Mesenchymal stem cell (in vitro differentiated cells and primary cell): Measurements from ENCODE around the gene FOXP1.

Source experiments
- DNase-seq: peaks from one replicate; pipeline ENCODE4 v3.0.0-alpha.2; 2013
- H2AFZ ChIP-seq: one replicate; pipeline ENCODE4 v1.6.1; 2013; ENCODE audit warnings: low read depth, mild to moderate bottlenecking, control low read depth, inconsistent platforms, low read length, moderate library complexity
- H2AK5ac ChIP-seq: 2 replicates; pipeline ENCODE4 v1.6.1; 2013; ENCODE audit warnings: low read length, moderate library complexity, mild to moderate bottlenecking, inconsistent platforms; ENCODE audit not compliant: severe bottlenecking
- H2BK120ac ChIP-seq: one replicate; pipeline ENCODE4 v1.6.1; 2013; ENCODE audit warnings: low read depth, mild to moderate bottlenecking, inconsistent platforms, low read length, moderate library complexity
- H2BK12ac ChIP-seq, 2 experiments: one replicate each; pipeline ENCODE4 v1.6.1; 2013; ENCODE audit warnings: inconsistent platforms in 2 of 2, low read length in 2 of 2, mild to moderate bottlenecking in 2 of 2, moderate library complexity in 2 of 2, control low read depth in 1 of 2
- H2BK15ac ChIP-seq: one replicate; pipeline ENCODE4 v1.6.1; 2013; ENCODE audit warnings: mild to moderate bottlenecking, low read depth, inconsistent platforms; ENCODE audit not compliant: poor library complexity, severe bottlenecking
- H2BK5ac ChIP-seq: 2 replicates; pipeline ENCODE4 v1.6.1; 2013; ENCODE audit warnings: low read depth, mild to moderate bottlenecking, low read length, control low read depth, inconsistent platforms; ENCODE audit not compliant: poor library complexity, severe bottlenecking
- H3K14ac ChIP-seq, 2 experiments: one replicate each; pipeline ENCODE4 v1.6.1; 2013; ENCODE audit warnings: inconsistent platforms in 2 of 2, low read length in 2 of 2, control low read depth in 1 of 2, mild to moderate bottlenecking in 1 of 2, moderate library complexity in 1 of 2
- H3K18ac ChIP-seq, 2 experiments: one replicate each; pipeline ENCODE4 v1.6.1; 2013; ENCODE audit warnings: inconsistent platforms in 2 of 2, low read length in 2 of 2, control low read depth in 1 of 2, low read depth in 1 of 2, mild to moderate bottlenecking in 1 of 2
- H3K23ac ChIP-seq, 2 experiments: one replicate each; pipeline ENCODE4 v1.6.1; 2013; ENCODE audit warnings: inconsistent platforms in 2 of 2, low read length in 2 of 2, mild to moderate bottlenecking in 2 of 2, moderate library complexity in 2 of 2, control low read depth in 1 of 2
- H3K27ac ChIP-seq: 2 replicates; pipeline ENCODE4 v1.5.1; 2013; ENCODE audit warnings: mild to moderate bottlenecking, moderate library complexity, low read length, control low read depth, inconsistent platforms; ENCODE audit not compliant: poor library complexity, severe bottlenecking
- H3K27me3 ChIP-seq, 2 experiments: 2 replicates each; pipeline versions ENCODE4 v1.6.1 to v1.7.0; 2013; ENCODE audit warnings: low read length in 2 of 2, mild to moderate bottlenecking in 2 of 2, moderate library complexity in 2 of 2, control low read depth in 1 of 2, inconsistent platforms in 1 of 2; ENCODE audit not compliant: control insufficient read depth in 1 of 2, insufficient read depth in 1 of 2
- H3K36me3 ChIP-seq, 2 experiments: 2 replicates each; pipeline versions ENCODE4 v1.6.1 to v1.7.0; 2013; ENCODE audit warnings: low read length in 2 of 2, control low read depth in 1 of 2, inconsistent platforms in 1 of 2, low read depth in 1 of 2, mild to moderate bottlenecking in 1 of 2; ENCODE audit not compliant: insufficient read depth in 2 of 2, control insufficient read depth in 1 of 2
- H3K4ac ChIP-seq, 2 experiments: one replicate each; pipeline ENCODE4 v1.6.1; 2013; ENCODE audit warnings: inconsistent platforms in 2 of 2, low read length in 2 of 2, mild to moderate bottlenecking in 2 of 2, moderate library complexity in 2 of 2, control low read depth in 1 of 2, low read depth in 1 of 2
- H3K4me1 ChIP-seq: 2 replicates; pipeline ENCODE4 v1.6.1; 2013; ENCODE audit warnings: low read depth, low read length, control low read depth; ENCODE audit not compliant: control insufficient read depth, insufficient read depth
- H3K4me2 ChIP-seq: 2 replicates; pipeline ENCODE4 v1.6.1; 2013; ENCODE audit warnings: low read length, mild to moderate bottlenecking, inconsistent platforms; ENCODE audit not compliant: poor library complexity, severe bottlenecking
- H3K4me3 ChIP-seq, 2 experiments: 2 replicates each; pipeline versions ENCODE4 v1.5.1 to v1.7.0; 2013; ENCODE audit warnings: low read length in 2 of 2, mild to moderate bottlenecking in 2 of 2, control low read depth in 1 of 2, low read depth in 1 of 2; ENCODE audit not compliant: insufficient read depth in 1 of 2
- H3K79me1 ChIP-seq: replicated peaks from 2 replicates; pipeline ENCODE4 v1.6.1; 2013; ENCODE audit warnings: mild to moderate bottlenecking, control low read depth, low read length, inconsistent platforms; ENCODE audit not compliant: poor library complexity, severe bottlenecking
- H3K9ac ChIP-seq: 2 replicates; pipeline ENCODE4 v1.7.0; 2013; ENCODE audit warnings: mild to moderate bottlenecking, low read length, moderate library complexity
- H3K9me3 ChIP-seq: 2 replicates; pipeline ENCODE4 v1.7.0; 2013; ENCODE audit warnings: mild to moderate bottlenecking, low read length; ENCODE audit not compliant: control insufficient read depth
- H4K8ac ChIP-seq: one replicate; pipeline ENCODE4 v1.6.1; 2013; ENCODE audit warnings: inconsistent platforms, mild to moderate bottlenecking, low read length, moderate library complexity
- H4K91ac ChIP-seq: one replicate; pipeline ENCODE4 v1.6.1; 2013; ENCODE audit warnings: mild to moderate bottlenecking, low read length, inconsistent platforms
- WGBS: methylation state at CpG from one replicate; pipeline ENCODE4 v1.1.7; 2013; ENCODE audit warnings: mixed read lengths; 5-methylcytosine and 5-hydroxymethylcytosine counted together

The FOXP1 gene

GRCh38 chr3:71421820-71422566 is 161.5 kb downstream of the FOXP1 start:
- 71% methylated on average over 8 of the region's 12 CpGs for WGBS
- DNase-seq, result no peak

GRCh38 chr3:71421475-71421819 is 162.1 kb downstream of the FOXP1 start:
- Histone ChIP-seq H2BK5ac (no peak overlapping the region), H3K23ac (no peak overlapping the region), H3K36me3 (peaks cover 0 to 5% of the 10 kb centered on the region in 2 experiments), H3K27me3 (no peaks in the 10 kb centered on the region), H2BK12ac (no peak overlapping the region), H2BK15ac (no peak overlapping the region), H3K9me3 (no peaks in the 10 kb centered on the region), H3K14ac (no peak overlapping the region), H2AK5ac (no peak overlapping the region), H3K79me1 (peaks cover 26% of the 10 kb centered on the region), H3K4me1 (peaks cover 10% of the 10 kb centered on the region), H3K4me3 (no peak overlapping the region), H4K91ac (no peak overlapping the region), H3K27ac (no peak overlapping the region), H4K8ac (no peak overlapping the region), H3K4me2 (no peak overlapping the region), H3K9ac (no peak overlapping the region), H3K4ac (no peak overlapping the region), H3K18ac (no peak overlapping the region), H2BK120ac (no peak overlapping the region), H2AFZ (no peak overlapping the region)
- 93% methylated on average over 4 of the region's 4 CpGs for WGBS
- no peak for DNase-seq

More at GRCh38 chr3:71421820-71422566, 161.5 kb downstream of the FOXP1 start:
- H3K14ac ChIP-seq, result no peak overlapping the region
- H4K91ac ChIP-seq, result no peak overlapping the region
- H2BK12ac ChIP-seq, result no peak overlapping the region
- no peak overlapping the region for H3K4ac ChIP-seq
- no peak overlapping the region for H3K4me3 ChIP-seq
- peaks cover 22% of the 10 kb centered on the region for H3K79me1 ChIP-seq
- no peak overlapping the region for H3K27ac ChIP-seq
- no peak overlapping the region for H2BK15ac ChIP-seq
- H3K4me1 ChIP-seq, result peaks cover 10% of the 10 kb centered on the region
- H2AFZ ChIP-seq, result no peak overlapping the region
- H3K27me3 ChIP-seq, result no peaks in the 10 kb centered on the region
- no peak overlapping the region for H2BK5ac ChIP-seq
- no peak overlapping the region for H3K4me2 ChIP-seq
- H3K23ac ChIP-seq, result no peak overlapping the region
- no peak overlapping the region for H2AK5ac ChIP-seq
- no peak overlapping the region for H3K9ac ChIP-seq
- H3K18ac ChIP-seq, result no peak overlapping the region
- no peaks in the 10 kb centered on the region for H3K9me3 ChIP-seq
- no peak overlapping the region for H4K8ac ChIP-seq
- H3K36me3 ChIP-seq, result peaks cover 0 to 5% of the 10 kb centered on the region in 2 experiments
- no peak overlapping the region for H2BK120ac ChIP-seq

- Histone ChIP-seq H3K4ac (no peak overlapping the region), H3K4me3 (no peak overlapping the region), H3K9ac (no peak overlapping the region), H3K79me1 (peaks cover 30% of the 10 kb centered on the region), H3K36me3 (peaks cover 0 to 3% of the 10 kb centered on the region in 2 experiments), H3K14ac (no peak overlapping the region), H2BK5ac (no peak overlapping the region), H3K4me2 (no peak overlapping the region), H4K8ac (no peak overlapping the region), H3K4me1 (peaks cover 7% of the 10 kb centered on the region), H3K9me3 (no peaks in the 10 kb centered on the region), H3K23ac (no peak overlapping the region), H3K18ac (no peak overlapping the region), H3K27ac (no peak overlapping the region), H2BK120ac (no peak overlapping the region), H2BK15ac (no peak overlapping the region), H2BK12ac (no peak overlapping the region), H2AK5ac (no peak overlapping the region), H4K91ac (no peak overlapping the region), H2AFZ (no peak overlapping the region), H3K27me3 (no peaks in the 10 kb centered on the region)
- WGBS, result no CpG with 5 or more reads among the region's 2 CpGs
- no peak for DNase-seq
Observed at GRCh38 chr3:71419369-71419768, 164.2 kb downstream of the FOXP1 start.

- Histone ChIP-seq H3K4me1 (peaks cover 7% of the 10 kb centered on the region), H3K4me3 (no peak overlapping the region), H2BK120ac (no peak overlapping the region), H3K36me3 (no peaks in the 10 kb centered on the region), H3K27me3 (no peaks in the 10 kb centered on the region), H3K9me3 (no peaks in the 10 kb centered on the region), H2BK12ac (no peak overlapping the region), H2AFZ (no peak overlapping the region), H3K18ac (no peak overlapping the region), H4K91ac (no peak overlapping the region), H3K4me2 (no peak overlapping the region), H3K79me1 (peaks cover 30% of the 10 kb centered on the region), H3K23ac (no peak overlapping the region), H4K8ac (no peak overlapping the region), H2BK5ac (no peak overlapping the region), H3K9ac (no peak overlapping the region), H3K4ac (no peak overlapping the region), H2AK5ac (no peak overlapping the region), H3K27ac (no peak overlapping the region), H2BK15ac (no peak overlapping the region), H3K14ac (no peak overlapping the region)
- 95% methylated on average over 4 of the region's 6 CpGs for WGBS
- no peak for DNase-seq
Observed at GRCh38 chr3:71417791-71418190, 165.7 kb downstream of the FOXP1 start.
